Activated B cell treated with CpG ODN at 0.5 μM for 24 hours (primary cell): ENCODE measurements around the gene RRP36. TPM values are rescaled to one million over a fixed set of nuclear protein-coding genes. Genes with fewer than 3 reads are reported as not detected.
"Not testable (repeated sequence)": the region's sequence is repeated elsewhere in the genome, so short reads cannot be mapped to it uniquely, and the experiment has no call there.

Experiments
- ATAC-seq: fragments of 200-7000 bp; cut with Tn5 transposase; one replicate; pipeline ENCODE4 v1.10.0; 2021; ENCODE audit warnings: low read depth, mild to moderate bottlenecking, moderate library complexity
- CTCF ChIA-PET: fragments of 350-600 bp; sonication (Branson Sonifier 250); formaldehyde crosslinking; loops from one replicate; lab custom pipeline; 2021; ENCODE audit warnings: antibody characterized with exemption; lab: Charles Lee
- POLR2A ChIA-PET: fragments of 350-600 bp; sonication (Branson Sonifier 250); formaldehyde crosslinking; loops from one replicate; lab custom pipeline; 2021; ENCODE audit warnings: antibody characterized with exemption; lab: Charles Lee
- DNase-seq: peaks from one replicate; pipeline ENCODE4 v3.0.0; 2022
- H3K27ac Mint-ChIP-seq: one replicate; pipeline ENCODE4 v1.8.0; 2020; ENCODE audit warnings: mixed read lengths
- H3K27me3 Mint-ChIP-seq: one replicate; pipeline ENCODE4 v1.8.0; 2021; ENCODE audit warnings: mixed read lengths
- H3K36me3 Mint-ChIP-seq: one replicate; pipeline ENCODE4 v1.8.0; 2021; ENCODE audit warnings: low read depth, mixed read lengths
- H3K4me1 Mint-ChIP-seq: one replicate; pipeline ENCODE4 v1.8.0; 2021; ENCODE audit warnings: mixed read lengths
- H3K4me3 Mint-ChIP-seq: one replicate; pipeline ENCODE4 v1.8.0; 2020; ENCODE audit warnings: mild to moderate bottlenecking, mixed read lengths
- H3K9me3 Mint-ChIP-seq: one replicate; pipeline ENCODE4 v1.8.0; 2020; ENCODE audit warnings: mixed read lengths
- CTCF ChIP-seq: fragments of 200-600 bp; IDR thresholded peaks from one replicate; pipeline ENCODE4 v1.8.0; 2022; ENCODE audit warnings: antibody characterized with exemption, mild to moderate bottlenecking
- intact Hi-C: fragments of 100-400 bp; cut with micrococcal nuclease; formaldehyde crosslinking; loops from one replicate; pipeline ENCODE4 v1.15.1; 2024
- total RNA-seq: library from RNA; stranded (reverse); gene quantifications from 2 replicates; pipeline ENCODE4 v1.2.3, GENCODE V29; 2022

RRP36 gene
- total RNA-seq, 1 donor from 2014 or later = 51.7 TPM

- ChIA-PET POLR2A (no interaction called here), CTCF (no interaction called here)
- intact Hi-C loops = no loop called here
- H3K9me3 Mint-ChIP-seq = no peaks in the 10 kb centered on the region
- peaks cover 71% of the 10 kb centered on the region for H3K36me3 Mint-ChIP-seq
- H3K4me1 Mint-ChIP-seq = no peaks in the 10 kb centered on the region
- no peaks in the 10 kb centered on the region for H3K27me3 Mint-ChIP-seq
- ATAC-seq (no peak), DNase-seq (no peak)
- H3K4me3 Mint-ChIP-seq = no peak overlapping the region
- no peak overlapping the region for H3K27ac Mint-ChIP-seq
- no peak for TF ChIP-seq CTCF
Measured at GRCh38 chr6:43040542-43041257, 19.3 kb downstream of the RRP36 start.

- H3K9me3 Mint-ChIP-seq, DNase-seq, H3K27me3 Mint-ChIP-seq, H3K27ac Mint-ChIP-seq, intact Hi-C loops, H3K4me1 Mint-ChIP-seq, H3K4me3 Mint-ChIP-seq, ATAC-seq: not testable (repeated sequence)
- H3K36me3 Mint-ChIP-seq = peaks cover 74% of the 10 kb centered on the region
- CTCF ChIA-PET = interaction anchor here (0.7 kb wide), 1 partner anchor 664 kb away, joined by 3 read pairs; no protein-coding TSS in a partner anchor
- POLR2A ChIA-PET = interaction anchor here (0.8 kb wide), 1 partner anchor 183 kb away, joined by 3 read pairs; no protein-coding TSS in a partner anchor
Measured at GRCh38 chr6:43041475-43041874, 20.1 kb downstream of the RRP36 start.

- ChIA-PET POLR2A (no interaction called here), CTCF (no interaction called here)
- H3K4me1 Mint-ChIP-seq = no peaks in the 10 kb centered on the region
- ATAC-seq (no peak), DNase-seq (no peak)
- H3K9me3 Mint-ChIP-seq = no peaks in the 10 kb centered on the region
- no peak for TF ChIP-seq CTCF
- no peak overlapping the region for H3K27ac Mint-ChIP-seq
- no peaks in the 10 kb centered on the region for H3K27me3 Mint-ChIP-seq
- H3K36me3 Mint-ChIP-seq = peaks cover 70% of the 10 kb centered on the region
- H3K4me3 Mint-ChIP-seq = no peak overlapping the region
- intact Hi-C loops = no loop called here
Measured at GRCh38 chr6:43043310-43043709, 21.9 kb downstream of the RRP36 start.

GRCh38 chr6:43045371-43045930 is 24.0 kb downstream of the RRP36 start:
- H3K27me3 Mint-ChIP-seq = no peaks in the 10 kb centered on the region
- CTCF ChIA-PET = no interaction called here
- no peak overlapping the region for H3K27ac Mint-ChIP-seq
- peaks cover 70% of the 10 kb centered on the region for H3K36me3 Mint-ChIP-seq
- H3K4me1 Mint-ChIP-seq = no peaks in the 10 kb centered on the region
- POLR2A ChIA-PET = interaction anchor here (0.9 kb wide), 1 partner anchor 14 kb away, joined by 3 read pairs; the partner anchor contains the start of genes KLC4 and MRPL2
- ATAC-seq = no peak
- H3K9me3 Mint-ChIP-seq = no peaks in the 10 kb centered on the region
- no peak overlapping the region for H3K4me3 Mint-ChIP-seq
- no peak for DNase-seq
- intact Hi-C loops = no loop called here
- no peak for TF ChIP-seq CTCF

- POLR2A ChIA-PET = interaction anchor here (0.7 to 1.3 kb wide), 2 partner anchors 10 to 18 kb away, joined by 3 to 4 read pairs; no protein-coding TSS in a partner anchor
- Mint-ChIP-seq H3K27me3 (no peaks in the 10 kb centered on the region), H3K36me3 (peaks cover 66% of the 10 kb centered on the region), H3K27ac (no peak overlapping the region), H3K4me3 (no peak overlapping the region), H3K9me3 (no peaks in the 10 kb centered on the region), H3K4me1 (peaks cover 13% of the 10 kb centered on the region)
- DNase-seq (no peak), ATAC-seq (no peak)
- CTCF ChIA-PET = no interaction called here
- intact Hi-C loops = no loop called here
- TF ChIP-seq CTCF = no peak
Measured at GRCh38 chr6:43047998-43048397, 26.6 kb downstream of the RRP36 start.
